HG03135 (cell line): Measurements from ENCODE around the gene TFDP2.
"Not testable (repeated sequence)": the region's sequence is repeated elsewhere in the genome, so short reads cannot be mapped to it uniquely, and the experiment has no call there.

Experiments
- ATAC-seq: cut with Tn5 transposase; IDR thresholded peaks from one replicate; pipeline ENCODE4 v1.9.1; 2021; ENCODE audit warnings: mild to moderate bottlenecking, moderate library complexity; ENCODE audit not compliant: unreplicated experiment

TFDP2 gene

GRCh38 chr3:142129516-142130171 lies 19.7 kb downstream of the TFDP2 start:
- ATAC-seq = no peak

GRCh38 chr3:142127941-142128658 lies 21.2 kb downstream of the TFDP2 start:
- no peak for ATAC-seq

GRCh38 chr3:142124243-142124642 lies 25.1 kb downstream of the TFDP2 start:
- ATAC-seq = no peak

- ATAC-seq = no peak
These were observed 28.6 kb downstream of the TFDP2 start for GRCh38 chr3:142120707-142121106.

GRCh38 chr3:142118911-142119310 lies 30.4 kb downstream of the TFDP2 start:
- no peak for ATAC-seq

GRCh38 chr3:142117056-142117851 lies 32.1 kb downstream of the TFDP2 start:
- no peak for ATAC-seq

- no peak for ATAC-seq
These were observed 33.3 kb downstream of the TFDP2 start for GRCh38 chr3:142115867-142116668.

- no peak for ATAC-seq
These were observed 36.7 kb downstream of the TFDP2 start for GRCh38 chr3:142112601-142113000.

GRCh38 chr3:142106548-142106947 lies 42.8 kb downstream of the TFDP2 start:
- ATAC-seq = no peak

GRCh38 chr3:142105991-142106390 lies 43.4 kb downstream of the TFDP2 start:
- no peak for ATAC-seq

- ATAC-seq = no peak
These were observed 44.6 kb downstream of the TFDP2 start for GRCh38 chr3:142104763-142105162.

- no peak for ATAC-seq
These were observed 50.4 kb downstream of the TFDP2 start for GRCh38 chr3:142098964-142099363.

- no peak for ATAC-seq
These were observed 52.1 kb downstream of the TFDP2 start for GRCh38 chr3:142097099-142097843.

GRCh38 chr3:142095841-142096240 lies 53.5 kb downstream of the TFDP2 start:
- no peak for ATAC-seq

GRCh38 chr3:142088925-142089324 lies 60.4 kb downstream of the TFDP2 start:
- ATAC-seq = not testable (repeated sequence)

- no peak for ATAC-seq
These were observed 60.8 kb downstream of the TFDP2 start for GRCh38 chr3:142088522-142088921.

- no peak for ATAC-seq
These were observed 61.7 kb downstream of the TFDP2 start for GRCh38 chr3:142087676-142088075.

- ATAC-seq = no peak
These were observed 62.7 kb downstream of the TFDP2 start for GRCh38 chr3:142086581-142087090.

GRCh38 chr3:142081178-142081577 lies 68.2 kb downstream of the TFDP2 start:
- ATAC-seq = no peak
